HUES6 (cell line): ENCODE measurements around the gene CEACAM3.

ENCODE experiments used
- H3K27ac ChIP-seq: 2 replicates; pipeline ENCODE4 v1.7.0; 2013; ENCODE audit warnings: low read depth, mild to moderate bottlenecking, low read length, inconsistent platforms
- H3K27me3 ChIP-seq: 2 replicates; pipeline ENCODE4 v1.6.1; 2013; ENCODE audit warnings: low read length; ENCODE audit not compliant: control insufficient read depth, insufficient read depth
- H3K36me3 ChIP-seq: 2 replicates; pipeline ENCODE4 v1.6.1; 2013; ENCODE audit warnings: low read length; ENCODE audit not compliant: control insufficient read depth, insufficient read depth
- H3K4me1 ChIP-seq: 2 replicates; pipeline ENCODE4 v1.6.1; 2013; ENCODE audit warnings: low read length; ENCODE audit not compliant: control insufficient read depth, insufficient read depth
- H3K4me3 ChIP-seq: 2 replicates; pipeline ENCODE4 v1.5.1; 2013; ENCODE audit warnings: low read depth, low read length
- H3K9ac ChIP-seq: one replicate; pipeline ENCODE4 v1.6.1; 2013; ENCODE audit warnings: mild to moderate bottlenecking, low read length
- H3K9me3 ChIP-seq: 2 replicates; pipeline ENCODE4 v1.6.1; 2013; ENCODE audit warnings: low read depth, low read length; ENCODE audit not compliant: control insufficient read depth, insufficient read depth

CEACAM3 gene

DNA sequence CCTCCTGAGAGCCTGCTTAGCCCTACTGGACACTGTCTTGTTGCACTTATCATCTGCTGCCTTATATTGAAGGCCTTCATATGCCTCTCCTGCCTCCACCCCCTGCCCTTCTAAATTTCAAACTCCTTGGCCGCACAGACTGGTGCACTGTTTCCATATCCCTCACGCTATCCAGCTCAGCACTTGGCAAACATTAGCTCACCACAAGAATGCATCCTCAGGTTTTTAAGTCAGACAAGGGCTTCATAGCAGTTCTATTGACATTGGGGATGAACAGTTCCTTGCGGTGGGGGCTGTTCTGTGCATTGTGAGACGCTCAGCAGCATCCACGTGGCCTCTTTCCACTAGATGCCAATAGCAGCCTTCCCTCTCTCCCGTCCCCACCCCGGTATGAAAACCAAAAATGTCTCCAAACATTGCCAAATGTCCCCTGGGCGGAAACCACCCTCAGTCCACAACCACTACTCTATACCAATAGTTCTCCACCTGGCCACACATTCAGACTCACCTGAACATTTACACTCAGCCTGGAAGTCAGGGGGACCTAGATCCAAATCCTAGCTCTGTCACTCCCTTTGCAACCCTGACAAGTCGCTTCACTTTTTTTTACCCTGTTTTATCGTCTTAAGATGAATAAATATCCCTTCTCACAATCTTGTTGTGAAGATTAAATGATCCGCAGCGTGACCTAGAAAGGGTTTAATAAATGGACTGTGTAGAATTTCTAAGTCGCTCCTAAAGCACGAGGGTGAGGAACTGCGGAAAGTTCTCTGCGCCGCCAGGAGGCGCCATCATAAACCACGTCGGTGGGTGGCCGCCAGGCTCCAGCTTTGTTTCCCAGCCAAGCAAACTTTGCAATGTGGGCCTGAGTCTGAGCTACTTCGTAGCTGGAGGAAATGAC lies 3.6 kb upstream of the CEACAM3 start:
- Histone ChIP-seq H3K4me3 (no peak overlapping the region), H3K4me1 (no peaks in the 10 kb centered on the region), H3K27ac (no peak overlapping the region), H3K27me3 (peaks cover 37% of the 10 kb centered on the region), H3K9me3 (no peaks in the 10 kb centered on the region), H3K9ac (no peak overlapping the region), H3K36me3 (no peaks in the 10 kb centered on the region)

DNA sequence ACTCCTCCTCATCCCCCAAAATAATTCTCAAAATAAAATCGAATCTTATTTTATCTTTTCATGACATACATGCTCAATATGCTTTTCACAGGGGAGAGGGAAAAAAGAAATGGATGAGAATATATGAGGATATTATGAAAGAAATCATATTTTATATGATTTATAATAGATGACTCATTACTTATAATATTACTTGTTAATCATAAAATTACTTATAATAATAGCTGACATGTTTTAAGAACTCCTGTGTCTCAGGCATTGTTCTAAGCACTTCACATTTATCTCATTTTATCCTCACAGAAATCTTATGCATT lies 3.0 kb upstream of the CEACAM3 start:
- H3K4me3 ChIP-seq: no peak overlapping the region
- no peak overlapping the region for H3K27ac ChIP-seq
- no peaks in the 10 kb centered on the region for H3K9me3 ChIP-seq
- no peaks in the 10 kb centered on the region for H3K36me3 ChIP-seq
- H3K9ac ChIP-seq: no peak overlapping the region
- peaks cover 35% of the 10 kb centered on the region for H3K27me3 ChIP-seq
- no peaks in the 10 kb centered on the region for H3K4me1 ChIP-seq

DNA sequence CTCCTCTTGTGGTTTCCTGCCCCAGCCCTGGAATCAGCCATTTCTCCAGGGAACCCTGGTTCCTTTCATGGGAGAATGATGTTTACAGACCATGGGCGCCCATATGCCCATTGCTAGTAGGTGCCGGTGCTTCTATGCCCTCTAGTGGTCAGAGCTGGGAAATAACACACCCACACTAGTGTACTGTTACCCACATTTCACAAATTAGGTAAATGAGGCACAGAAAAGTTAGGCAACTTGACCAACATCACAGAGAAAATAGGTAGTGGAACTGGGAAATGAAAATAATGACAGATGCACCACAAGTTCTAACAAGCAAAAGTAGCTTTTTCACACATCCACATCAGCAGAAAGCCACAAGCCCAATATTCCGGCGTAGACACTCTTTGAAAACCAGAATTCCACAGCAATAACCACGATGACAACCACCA lies 1.3 kb upstream of the CEACAM3 start:
- H3K9me3 ChIP-seq: no peaks in the 10 kb centered on the region
- H3K27me3 ChIP-seq: peaks cover 35% of the 10 kb centered on the region
- no peaks in the 10 kb centered on the region for H3K4me1 ChIP-seq
- no peaks in the 10 kb centered on the region for H3K36me3 ChIP-seq
- no peak overlapping the region for H3K9ac ChIP-seq
- H3K27ac ChIP-seq: no peak overlapping the region
- H3K4me3 ChIP-seq: no peak overlapping the region

DNA sequence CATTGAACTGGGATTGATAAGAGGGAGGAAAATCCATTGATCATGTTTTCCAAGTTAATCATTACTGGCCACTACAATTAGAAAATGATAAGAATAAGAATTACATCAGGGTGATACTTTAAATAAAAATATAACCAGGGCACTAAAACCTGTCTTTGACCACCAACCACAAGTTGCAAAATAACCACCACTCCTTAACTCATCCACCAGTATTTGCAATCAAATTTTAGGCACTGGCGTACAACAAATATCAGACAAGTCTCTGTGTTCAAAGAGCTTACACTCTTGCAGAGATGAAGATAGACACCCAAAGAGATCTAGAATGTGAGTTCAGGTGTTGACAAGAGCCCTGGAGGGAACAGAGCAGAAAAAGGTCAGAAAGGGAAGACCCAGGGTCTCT lies 514 bp downstream of the CEACAM3 start:
- Histone ChIP-seq H3K36me3 (no peaks in the 10 kb centered on the region), H3K4me1 (no peaks in the 10 kb centered on the region), H3K27ac (no peak overlapping the region)

DNA sequence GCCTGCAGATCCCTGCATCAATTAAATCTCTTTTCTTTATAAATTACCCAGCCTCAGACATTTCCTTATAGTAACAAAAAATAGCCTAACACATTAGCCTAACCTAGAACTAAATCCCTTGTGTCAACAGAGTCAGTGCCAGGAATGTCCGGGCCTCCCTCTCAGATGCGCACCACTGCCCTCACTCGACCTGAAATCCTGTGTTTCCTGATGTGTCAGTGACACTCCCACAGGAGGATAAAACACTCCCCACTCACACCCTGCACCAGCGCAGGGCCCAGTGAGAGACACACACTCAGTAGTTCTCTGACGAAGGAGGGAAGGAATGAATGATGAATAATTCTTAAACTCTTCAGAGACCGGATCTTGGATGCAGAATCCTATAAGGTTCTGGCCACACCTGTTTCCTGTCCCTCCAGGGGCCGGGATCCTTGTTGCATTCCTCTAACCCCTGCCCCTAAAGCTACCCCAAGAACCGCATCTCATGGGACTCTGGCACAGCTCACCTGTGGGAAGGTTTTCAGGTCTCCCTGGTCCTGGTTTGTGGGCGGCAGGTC lies 3.1 kb downstream of the CEACAM3 start:
- Histone ChIP-seq H3K27me3 (peaks cover 19% of the 10 kb centered on the region; the same call in 1 of the 2 replicates), H3K4me1 (no peaks in the 10 kb centered on the region), H3K4me3 (no peak overlapping the region), H3K9me3 (0 out of 2 replicates have a peak, but pooled peaks cover 3% of the 10 kb centered on the region), H3K27ac (no peak overlapping the region), H3K36me3 (no peaks in the 10 kb centered on the region), H3K9ac (no peak overlapping the region)

More for the DNA sequence above, 514 bp downstream of the CEACAM3 start:
- Histone ChIP-seq H3K4me3 (no peak overlapping the region), H3K9ac (no peak overlapping the region), H3K27me3 (peaks cover 26% of the 10 kb centered on the region), H3K9me3 (0 out of 2 replicates have a peak, but pooled peaks cover 3% of the 10 kb centered on the region)

DNA sequence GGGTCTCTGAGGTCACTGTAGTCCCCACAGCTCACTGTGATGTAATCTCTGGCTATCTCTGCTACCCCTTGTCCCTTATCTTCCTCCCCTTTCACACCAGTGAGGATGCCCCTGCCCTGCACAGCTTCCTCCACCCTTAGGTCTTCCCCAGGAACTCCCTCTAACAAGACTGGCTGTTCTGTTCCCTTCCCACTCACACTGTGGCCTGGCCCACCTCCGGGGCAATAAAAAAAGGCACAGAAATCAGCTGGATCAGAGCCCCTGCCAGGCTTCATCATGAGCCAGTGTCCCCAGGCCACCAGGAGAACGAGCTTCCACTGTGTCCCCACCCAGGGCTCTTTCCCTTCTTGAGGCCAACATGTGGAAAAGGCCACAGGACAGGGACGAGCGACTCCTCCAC lies 4.6 kb downstream of the CEACAM3 start:
- Histone ChIP-seq H3K27ac (no peak overlapping the region), H3K4me3 (no peak overlapping the region), H3K36me3 (no peaks in the 10 kb centered on the region), H3K27me3 (peaks cover 19% of the 10 kb centered on the region; the same call in 1 of the 2 replicates), H3K9ac (no peak overlapping the region), H3K4me1 (no peaks in the 10 kb centered on the region), H3K9me3 (0 out of 2 replicates have a peak, but pooled peaks cover 3% of the 10 kb centered on the region)

DNA sequence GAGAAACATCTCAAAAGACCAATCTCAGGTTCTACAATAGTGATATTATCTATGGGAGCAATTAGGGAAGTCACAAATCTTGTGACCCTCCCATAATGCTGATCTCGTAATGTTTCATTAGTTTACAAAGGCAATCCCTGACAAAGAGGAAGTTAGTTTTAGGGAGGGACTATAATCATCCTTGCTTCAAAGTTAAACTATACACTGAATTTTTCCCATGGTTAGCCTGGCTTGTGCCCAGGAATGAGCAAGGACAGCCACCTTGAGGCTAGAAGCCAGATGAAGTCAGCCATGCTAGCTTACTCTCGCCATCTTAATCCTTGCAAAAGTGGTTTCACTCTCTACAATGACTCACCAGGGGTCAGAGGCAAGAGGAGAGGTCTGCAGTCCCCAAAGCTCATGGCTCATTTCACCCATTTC lies 5.4 kb downstream of the CEACAM3 start:
- Histone ChIP-seq H3K4me3 (no peak overlapping the region), H3K9ac (no peak overlapping the region), H3K9me3 (0 out of 2 replicates have a peak, but pooled peaks cover 3% of the 10 kb centered on the region), H3K27ac (no peak overlapping the region), H3K4me1 (no peaks in the 10 kb centered on the region), H3K27me3 (peaks cover 12% of the 10 kb centered on the region; the same call in 1 of the 2 replicates), H3K36me3 (no peaks in the 10 kb centered on the region)

DNA sequence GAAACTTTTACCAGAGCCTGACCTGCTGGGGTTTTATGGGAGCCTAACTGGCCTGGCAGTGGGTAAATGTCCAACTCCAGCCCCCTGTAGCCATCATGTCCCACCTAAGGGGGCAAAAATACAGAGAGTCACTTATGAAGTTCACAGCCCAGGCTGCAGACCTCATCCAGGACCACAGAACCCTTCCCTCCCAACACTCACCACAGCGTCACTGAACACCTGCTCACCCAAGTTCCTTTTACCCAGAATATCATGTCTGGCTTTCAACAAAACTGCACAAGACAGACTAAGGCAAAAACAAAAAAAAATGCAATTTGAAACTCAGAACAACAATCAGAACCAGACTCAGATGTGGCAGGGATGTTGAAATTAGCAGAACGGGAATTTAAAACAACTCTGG lies 6.4 kb downstream of the CEACAM3 start:
- no peak overlapping the region for H3K27ac ChIP-seq
- peaks cover 11% of the 10 kb centered on the region; the same call in 1 of the 2 replicates for H3K27me3 ChIP-seq
- no peaks in the 10 kb centered on the region for H3K4me1 ChIP-seq
- no peaks in the 10 kb centered on the region for H3K36me3 ChIP-seq
- H3K4me3 ChIP-seq: no peak overlapping the region
- H3K9me3 ChIP-seq: 0 out of 2 replicates have a peak, but pooled peaks cover 3% of the 10 kb centered on the region
- H3K9ac ChIP-seq: no peak overlapping the region

DNA sequence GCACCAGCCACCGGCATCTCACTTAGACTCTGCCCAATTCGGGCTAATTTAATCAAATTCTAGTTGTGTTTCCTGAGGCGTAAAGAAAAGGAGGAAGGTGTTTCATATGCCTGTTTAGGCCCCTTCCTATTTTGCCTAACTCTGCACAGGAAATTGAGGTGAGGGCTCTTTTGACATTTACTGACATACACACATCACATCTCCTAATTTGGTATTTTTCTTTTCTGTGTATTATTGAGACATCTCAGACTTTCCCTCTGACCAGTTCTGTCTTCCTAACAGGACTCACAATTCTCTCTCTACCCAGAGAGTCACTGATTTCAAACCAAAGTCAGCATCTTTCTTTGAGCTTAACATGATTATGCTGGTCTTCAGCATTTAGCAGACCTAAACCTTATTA lies 7.9 kb downstream of the CEACAM3 start:
- H3K4me3 ChIP-seq: no peak overlapping the region
- H3K27me3 ChIP-seq: peaks cover 18% of the 10 kb centered on the region; the same call in 1 of the 2 replicates
- H3K36me3 ChIP-seq: no peaks in the 10 kb centered on the region
- H3K9me3 ChIP-seq: 0 out of 2 replicates have a peak, but pooled peaks cover 3% of the 10 kb centered on the region
- no peak overlapping the region for H3K27ac ChIP-seq
- no peak overlapping the region for H3K9ac ChIP-seq
- H3K4me1 ChIP-seq: no peaks in the 10 kb centered on the region

DNA sequence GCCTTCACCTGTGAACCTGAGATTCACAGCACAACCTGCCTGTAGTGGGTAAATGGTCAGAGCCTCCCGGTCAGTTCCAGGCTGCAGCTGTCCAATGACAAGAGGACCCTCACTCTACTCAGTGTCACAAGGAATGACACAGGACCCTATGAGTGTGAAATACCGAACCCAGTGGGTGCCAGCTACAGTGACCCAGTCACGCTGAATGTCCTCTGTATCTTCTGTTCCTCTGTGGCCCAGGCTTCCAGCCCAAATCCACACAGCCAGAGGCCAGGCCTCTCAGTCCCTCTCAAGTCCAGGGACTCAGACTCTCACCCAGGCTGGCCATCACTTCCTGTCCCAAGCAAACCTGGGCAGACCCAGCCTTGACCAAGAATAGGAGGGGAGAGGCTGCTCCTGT lies 10.8 kb downstream of the CEACAM3 start:
- Histone ChIP-seq H3K27ac (no peak overlapping the region), H3K9me3 (no peaks in the 10 kb centered on the region), H3K36me3 (no peaks in the 10 kb centered on the region), H3K4me3 (no peak overlapping the region), H3K4me1 (no peaks in the 10 kb centered on the region), H3K27me3 (peaks cover 20% of the 10 kb centered on the region; the same call in 1 of the 2 replicates), H3K9ac (no peak overlapping the region)
